GM21723 (cell line): ENCODE measurements around the gene PDE8B.

Source experiments
- ATAC-seq: cut with Tn5 transposase; IDR thresholded peaks from one replicate; pipeline ENCODE4 v1.9.1; 2021; ENCODE audit warnings: mild to moderate bottlenecking, moderate library complexity; ENCODE audit not compliant: unreplicated experiment

The PDE8B gene

DNA sequence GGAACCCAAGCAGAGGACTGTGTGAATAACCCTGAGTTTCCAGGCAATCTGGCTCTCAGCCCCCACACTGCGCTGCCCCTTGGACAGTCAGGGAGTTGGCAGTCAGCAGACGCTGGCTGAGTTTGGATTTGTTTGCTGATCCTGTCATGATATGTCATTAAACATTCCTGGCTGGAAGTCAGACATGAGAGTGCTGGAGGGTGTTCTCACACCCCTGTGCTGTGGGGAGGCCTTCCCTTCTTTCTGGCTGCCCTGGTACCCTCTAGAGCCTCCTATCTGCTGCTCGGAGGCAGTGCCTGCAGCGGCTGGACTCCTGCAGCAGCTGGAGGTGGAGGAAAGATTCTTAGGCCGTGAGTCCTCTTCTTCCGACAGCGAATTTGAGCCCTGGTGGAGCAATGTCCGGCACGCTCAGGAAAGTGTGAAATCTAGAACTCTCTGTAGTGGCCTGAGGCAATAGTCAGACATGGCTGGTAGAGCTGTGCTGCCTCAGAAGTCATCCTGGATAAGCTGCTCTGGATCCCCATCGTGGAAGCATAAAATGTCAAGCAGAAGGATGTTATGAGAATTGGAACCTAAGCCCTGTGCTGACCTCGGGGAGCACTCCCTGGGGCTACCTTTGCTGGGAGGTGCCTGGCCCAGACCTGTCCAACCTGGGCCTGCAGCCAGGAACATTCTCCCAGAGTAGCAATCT is 72.0 kb downstream of the PDE8B start:
- ATAC-seq = no peak

DNA sequence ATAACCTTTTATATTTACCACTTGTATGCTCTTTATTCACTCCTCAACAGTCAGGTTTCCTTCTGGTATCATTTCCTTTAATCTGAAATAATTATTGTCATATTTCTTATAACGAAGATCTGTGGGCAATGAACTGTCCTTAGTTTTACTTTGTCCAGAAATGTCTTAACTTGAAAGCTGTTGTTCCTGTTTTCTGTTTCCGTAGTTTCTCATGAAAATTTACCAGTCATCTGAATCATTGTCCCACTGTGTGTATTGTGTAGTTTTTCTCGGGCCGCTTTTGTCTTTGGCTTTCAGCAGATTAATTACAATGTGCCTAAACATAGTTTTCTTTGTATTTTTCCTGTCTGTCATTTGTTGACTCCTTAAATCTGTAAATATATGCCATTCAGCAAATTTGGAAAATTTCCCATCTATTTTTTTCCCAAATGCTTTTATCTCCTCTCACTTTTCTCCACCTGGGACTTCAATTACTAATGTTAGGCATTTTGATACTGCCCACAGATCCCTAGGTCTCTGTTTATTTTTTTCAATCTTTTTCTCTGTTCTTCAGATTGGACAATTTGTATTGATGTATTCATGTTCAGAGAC is 74.9 kb downstream of the PDE8B start:
- ATAC-seq = no peak

DNA sequence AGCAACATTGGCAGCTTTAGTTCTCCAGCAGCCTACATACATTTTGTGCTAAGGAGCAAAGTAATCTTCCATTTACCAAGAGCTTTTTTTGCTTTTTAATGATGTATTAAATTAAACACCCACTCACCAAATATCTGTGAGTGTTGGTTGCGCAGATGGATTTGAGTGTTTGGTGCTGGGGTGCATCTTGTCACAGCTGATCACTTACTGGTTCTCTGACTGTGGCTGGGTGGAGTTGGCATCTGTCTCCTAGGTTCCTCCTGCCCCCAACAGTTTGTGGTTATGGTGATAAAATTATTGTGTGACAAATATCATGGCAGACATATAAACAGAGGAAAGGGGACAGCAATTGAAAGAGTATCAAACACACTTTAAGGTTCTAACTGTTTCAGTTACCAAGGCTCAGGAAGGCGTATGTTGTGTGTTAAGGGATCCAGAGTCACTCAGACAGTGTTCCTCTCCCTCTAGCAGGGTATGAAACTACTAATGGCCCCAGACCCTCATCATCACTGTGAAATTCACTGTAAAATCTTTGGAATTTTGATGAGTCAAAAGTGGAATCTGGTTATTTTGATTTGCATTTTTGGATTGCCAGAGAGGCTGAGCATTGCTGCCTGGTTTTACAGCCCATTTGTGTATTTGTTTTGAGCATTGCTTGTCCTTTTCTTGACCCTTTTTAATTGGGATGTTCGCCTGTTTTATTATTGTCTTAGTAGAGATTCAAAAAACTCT is 81.7 kb downstream of the PDE8B start:
- no peak for ATAC-seq

DNA sequence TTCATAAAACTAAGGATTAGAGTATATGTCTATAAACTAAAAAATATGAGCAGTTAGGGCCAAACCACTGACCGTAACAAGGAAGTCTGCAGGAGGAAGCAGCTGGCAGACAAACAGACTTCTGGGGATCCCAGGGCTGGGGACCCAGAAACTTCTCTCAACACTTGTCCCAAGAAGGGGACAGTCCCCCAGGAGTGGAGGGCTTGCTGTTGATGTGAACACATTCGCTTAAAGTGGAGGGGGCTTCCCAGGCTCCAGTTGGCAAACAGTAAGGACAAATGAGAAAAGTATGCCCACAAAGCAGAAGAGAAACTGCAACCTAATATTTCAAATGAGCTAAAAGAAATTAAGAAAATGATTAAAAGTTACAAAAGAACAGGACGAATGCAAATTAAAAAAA is 83.7 kb downstream of the PDE8B start:
- no peak for ATAC-seq

DNA sequence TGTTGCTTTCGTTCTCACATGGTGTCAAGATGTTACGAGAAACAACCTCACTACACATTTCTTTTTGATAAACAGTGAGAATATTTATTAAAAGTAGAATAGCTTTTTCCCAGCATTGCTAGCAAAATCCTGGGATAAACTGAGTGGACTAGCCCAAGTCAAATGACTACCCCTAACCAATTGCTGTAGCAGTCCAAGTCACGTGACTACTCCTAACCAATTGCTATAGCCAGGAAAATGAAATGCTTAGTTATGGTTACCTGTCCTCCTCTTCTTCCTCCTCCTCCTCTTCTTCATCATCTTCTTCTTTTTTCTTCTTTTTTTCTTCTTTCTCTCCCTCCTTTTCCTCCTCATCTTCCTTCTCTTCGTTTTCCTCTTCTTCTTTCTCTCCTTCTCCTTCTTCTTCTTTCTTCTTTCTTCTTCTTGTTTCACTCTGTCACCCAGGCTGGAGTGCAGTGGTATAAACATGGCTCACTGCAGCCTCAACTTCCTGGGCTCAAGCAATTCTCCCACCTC is 85.4 kb downstream of the PDE8B start:
- ATAC-seq = no peak

DNA sequence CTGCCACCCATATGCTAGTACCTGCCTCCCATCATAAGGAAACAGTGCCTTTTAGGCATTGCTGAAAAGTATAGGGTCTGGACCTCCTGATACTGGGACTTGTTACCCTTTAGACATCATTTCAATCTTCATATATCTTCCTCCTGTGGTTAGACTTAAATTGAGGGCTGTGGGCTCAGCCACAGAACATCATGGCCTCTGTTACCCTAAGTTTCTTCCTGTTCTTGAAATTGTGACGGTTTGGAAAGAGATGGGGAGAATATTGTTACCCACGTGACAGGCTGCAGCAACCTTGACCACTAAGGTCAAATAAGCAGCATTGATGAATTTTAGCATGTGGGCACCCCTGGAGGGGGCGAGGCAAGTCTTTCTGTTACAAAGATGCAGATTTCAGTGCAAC is 87.7 kb downstream of the PDE8B start:
- no peak for ATAC-seq

DNA sequence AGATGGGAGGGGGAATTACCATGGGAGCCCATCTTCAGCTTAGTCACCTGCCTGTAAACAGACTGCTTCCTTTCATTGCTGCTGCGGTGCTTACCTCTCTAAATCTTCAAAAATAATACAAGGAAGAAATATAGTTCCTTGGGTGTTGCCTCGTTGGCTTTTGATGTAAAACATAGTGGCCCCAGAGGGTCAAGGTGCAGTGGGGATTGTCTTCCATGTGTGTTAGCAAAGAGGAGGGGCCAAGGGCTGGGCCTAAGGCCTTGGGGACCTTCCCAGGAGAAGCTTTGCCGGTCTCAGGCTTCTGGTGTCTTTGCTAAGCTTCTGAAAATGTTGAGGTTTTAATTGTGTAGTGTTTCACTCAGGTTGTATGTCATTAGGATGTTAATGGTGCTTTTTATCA is 90.0 kb downstream of the PDE8B start:
- no peak for ATAC-seq

DNA sequence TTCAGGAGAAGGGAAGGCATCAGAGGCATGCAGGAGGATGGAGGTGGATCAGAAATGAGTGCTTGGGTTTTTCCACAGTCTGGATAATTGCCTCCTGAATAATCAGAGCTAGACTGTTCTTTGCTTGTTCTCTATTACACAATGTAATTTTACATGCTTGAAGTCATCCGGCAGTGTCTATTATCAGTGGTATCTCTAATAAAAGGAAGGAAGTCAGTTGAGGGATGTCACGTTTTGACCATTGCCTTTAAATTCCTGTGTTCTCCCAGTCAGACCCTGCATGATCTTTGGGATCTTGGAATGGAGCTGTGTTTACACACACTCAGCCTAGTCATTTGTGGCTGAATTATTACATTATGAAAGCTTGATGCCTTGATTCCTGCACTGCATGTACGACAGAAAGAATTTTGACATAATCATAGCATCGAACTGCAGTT is 91.0 kb downstream of the PDE8B start:
- ATAC-seq = no peak

DNA sequence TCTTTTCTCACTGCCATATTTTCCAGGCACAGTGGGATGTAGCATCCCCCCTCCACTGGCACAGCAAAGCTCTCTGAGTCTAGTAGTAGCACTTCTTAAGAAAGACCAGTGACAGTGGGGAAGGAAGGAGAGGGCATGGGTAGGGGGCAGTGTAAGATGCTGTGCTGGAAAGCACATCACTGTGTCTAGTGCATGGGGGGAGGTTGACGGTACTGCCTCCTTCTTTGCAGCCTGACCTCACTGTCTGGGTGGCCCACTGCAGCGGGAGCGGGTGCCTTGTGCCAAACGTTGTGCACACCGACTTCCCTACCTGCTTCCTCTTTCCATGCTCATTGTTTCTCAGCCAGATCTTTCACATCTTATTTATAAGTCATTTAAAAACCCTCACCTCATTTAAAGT is 91.8 kb downstream of the PDE8B start:
- no peak for ATAC-seq

DNA sequence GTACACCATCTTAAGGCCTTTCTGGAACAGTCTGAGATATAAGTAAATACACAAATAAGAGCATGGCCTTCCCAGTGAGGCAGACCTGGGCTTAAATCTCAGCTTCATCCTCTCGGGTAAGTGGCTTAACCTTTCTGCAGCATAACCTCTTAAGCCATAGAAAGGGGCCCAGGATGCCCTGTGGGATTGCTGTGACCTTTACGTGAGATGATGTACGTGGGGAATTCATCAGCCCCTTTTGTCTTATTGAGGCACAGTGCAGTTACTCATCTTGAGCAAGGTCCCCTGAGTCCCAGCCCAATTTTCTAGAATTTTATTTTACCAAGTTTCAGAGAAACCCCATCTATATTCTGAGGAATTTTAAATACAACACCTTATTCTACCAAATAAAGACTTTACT is 92.2 kb downstream of the PDE8B start:
- no peak for ATAC-seq

DNA sequence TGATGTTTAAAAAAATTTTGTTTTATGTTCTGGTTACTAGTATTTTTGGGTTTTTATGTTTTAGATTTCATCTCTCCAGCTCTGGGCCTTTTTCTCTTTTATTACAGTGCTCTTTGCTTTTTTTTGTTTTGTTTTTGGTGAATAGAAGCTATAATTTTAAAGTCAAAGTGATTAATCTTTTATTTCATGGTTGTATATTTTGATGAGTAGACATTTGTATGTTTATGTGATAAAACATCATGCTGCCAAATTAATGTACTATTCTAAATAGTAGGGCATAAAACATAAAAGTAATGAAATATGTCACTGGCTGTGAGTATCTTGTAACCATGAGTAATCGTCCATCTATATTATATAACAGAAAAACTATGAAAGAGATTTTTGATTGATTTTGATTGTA is 93.9 kb downstream of the PDE8B start:
- no peak for ATAC-seq

DNA sequence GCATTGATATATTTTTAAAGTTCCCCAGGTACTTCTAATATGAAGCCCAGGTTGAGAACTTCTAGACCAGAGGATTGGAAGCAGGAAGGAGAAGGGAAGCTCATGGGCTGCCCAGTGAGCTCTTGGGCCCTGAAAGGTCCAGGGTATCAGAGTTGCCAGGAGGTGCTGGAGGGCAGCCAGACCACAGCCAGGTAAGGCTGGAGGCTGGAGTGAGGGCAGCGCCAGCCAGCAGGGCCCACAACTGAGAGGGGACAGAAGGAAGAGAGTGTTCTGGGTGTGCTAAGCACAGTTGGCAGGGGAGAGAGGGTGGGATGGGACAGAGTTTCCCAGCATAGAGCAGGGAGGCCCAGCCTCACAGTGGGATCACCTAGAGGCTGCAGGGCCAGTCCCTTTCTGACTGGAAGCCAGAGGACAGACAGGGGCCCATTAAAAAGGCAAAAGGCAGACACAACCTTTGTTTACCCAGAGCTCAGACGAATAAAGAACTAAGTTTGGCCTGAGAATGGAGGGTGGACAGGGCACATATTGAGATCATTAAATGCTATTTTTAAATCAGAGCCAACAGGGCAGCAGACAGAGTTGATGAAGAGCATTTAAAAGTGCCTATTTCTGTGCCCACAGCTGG is 94.9 kb downstream of the PDE8B start:
- ATAC-seq = no peak

DNA sequence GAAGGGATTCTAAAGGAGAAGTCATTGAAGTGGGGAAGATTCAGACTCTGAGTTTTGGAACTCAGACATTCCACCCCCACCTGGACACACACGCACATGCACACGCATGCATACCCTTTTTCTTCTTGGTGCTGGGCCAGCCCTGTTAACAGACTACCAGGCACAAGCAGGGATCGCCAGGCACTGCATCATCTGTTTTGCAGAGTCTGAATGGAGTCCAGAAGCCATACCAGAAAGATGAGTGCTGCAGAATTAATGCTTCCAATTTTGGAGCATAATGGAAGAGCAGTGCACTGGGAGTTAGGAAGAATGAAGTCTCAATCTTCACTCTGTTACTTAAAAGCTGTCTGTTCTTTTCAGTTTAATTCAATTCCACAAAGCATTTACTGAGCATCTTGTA is 95.5 kb downstream of the PDE8B start:
- ATAC-seq = no peak

DNA sequence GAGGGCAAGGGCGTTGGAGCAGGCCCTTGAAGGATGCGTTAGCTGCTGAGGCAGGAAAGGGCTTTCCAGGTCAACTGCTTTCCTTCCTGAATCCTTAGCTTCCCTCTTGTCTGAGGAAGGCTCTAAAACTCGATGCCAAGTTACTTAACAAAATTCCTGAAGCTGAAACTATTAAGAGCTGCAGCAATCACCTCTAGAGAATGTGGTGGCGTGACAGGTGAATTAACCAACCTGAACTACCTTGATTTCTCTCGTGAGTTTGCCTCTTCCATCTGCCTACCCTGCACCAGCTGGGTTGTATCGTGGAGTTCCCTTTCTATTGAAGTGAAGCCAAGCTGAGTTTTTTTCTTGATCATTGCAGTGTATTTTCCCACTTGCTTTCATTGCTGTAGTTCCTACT is 96.1 kb downstream of the PDE8B start:
- no peak for ATAC-seq

DNA sequence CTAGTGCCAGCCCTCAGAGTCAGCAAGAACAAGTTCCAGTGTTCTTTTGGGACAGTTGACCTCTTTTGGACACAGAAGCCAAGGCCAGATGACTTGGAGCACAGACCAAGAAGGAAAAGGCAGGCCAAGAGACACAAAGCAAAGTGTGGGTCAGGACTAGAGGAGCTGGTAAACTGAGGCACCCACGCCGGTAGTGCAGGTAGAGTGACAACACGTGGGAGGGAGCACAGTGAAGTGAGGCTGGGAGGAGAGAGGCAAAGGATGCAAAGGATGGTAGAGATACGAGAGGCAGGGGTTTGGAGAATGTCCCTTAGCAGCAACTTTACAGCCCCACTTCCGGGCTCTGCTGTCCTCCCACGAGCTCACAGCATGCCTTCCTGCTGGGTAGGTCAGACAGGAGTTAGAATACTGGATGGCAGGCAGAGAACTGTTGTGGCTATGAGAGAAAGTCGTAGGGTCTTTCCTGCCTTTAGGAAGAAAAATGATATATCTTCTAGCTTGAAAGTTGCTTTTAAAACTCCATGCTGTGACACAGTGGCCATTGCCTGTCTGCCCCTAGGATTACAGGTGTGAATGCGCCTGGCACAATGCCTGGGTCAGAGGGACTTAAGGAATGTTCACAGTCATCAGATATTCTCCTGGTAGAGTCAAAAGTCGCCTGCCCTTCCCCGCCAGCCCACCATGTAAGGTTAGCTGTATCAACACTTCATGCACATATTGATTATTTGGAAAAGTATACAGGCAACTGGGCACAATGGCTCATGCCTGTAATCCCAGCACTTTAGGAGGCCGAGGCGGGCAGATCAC is 97.9 kb downstream of the PDE8B start:
- ATAC-seq = no peak

DNA sequence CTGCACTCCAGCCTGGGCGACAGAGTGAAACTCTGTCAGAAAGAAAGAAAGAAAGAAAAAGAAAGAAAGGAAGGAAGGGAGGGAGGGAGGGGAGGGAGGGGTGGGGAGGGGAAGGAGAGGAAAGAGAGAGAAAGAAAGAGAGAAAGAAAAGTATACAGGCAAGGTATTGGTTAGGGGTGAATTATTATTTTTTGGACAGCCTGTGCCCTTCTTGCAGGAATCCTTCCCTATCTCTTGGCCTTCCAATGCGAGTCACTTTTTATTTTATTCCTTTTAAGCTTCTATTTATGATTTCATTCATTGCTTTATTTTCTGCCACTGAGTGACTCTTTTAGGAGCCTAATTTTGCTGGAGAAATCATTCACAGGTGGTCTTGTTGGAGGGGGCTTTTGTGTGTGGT is 98.7 kb downstream of the PDE8B start:
- no peak for ATAC-seq

DNA sequence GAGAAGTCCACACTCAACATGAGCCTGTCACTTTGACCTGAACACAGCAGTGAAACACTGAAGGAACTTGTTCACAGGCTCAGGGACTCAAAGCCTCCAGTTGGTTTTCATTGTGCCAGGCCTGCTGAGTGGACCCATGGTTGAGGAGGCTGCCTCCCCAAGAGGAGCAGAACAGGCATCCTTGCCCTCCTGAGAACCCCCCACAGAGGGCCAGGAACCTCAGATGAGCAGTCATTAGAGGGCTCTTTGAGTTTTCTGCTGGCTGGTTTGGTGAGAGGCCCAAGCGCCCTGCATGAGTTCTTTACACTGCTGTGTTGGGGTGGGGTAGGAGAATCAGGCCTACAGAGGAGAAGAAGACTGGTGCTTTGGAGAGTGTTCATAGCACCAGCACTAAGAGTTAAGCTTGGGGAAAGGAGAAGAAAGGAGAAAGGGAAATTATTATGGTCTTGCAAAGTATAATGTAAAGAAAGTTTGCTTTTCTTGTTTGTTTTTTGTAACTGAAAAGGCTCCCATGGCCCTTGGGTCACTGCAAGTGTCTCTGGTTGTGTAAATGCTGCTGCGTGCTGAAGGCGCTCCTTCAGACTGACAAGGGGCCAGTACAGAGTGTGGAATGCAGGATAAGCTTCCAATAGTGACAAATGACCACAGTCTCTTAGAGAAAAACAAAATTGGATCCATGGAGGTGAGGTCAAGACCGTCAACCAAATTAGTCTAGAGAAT is 100.2 kb downstream of the PDE8B start:
- no peak for ATAC-seq

DNA sequence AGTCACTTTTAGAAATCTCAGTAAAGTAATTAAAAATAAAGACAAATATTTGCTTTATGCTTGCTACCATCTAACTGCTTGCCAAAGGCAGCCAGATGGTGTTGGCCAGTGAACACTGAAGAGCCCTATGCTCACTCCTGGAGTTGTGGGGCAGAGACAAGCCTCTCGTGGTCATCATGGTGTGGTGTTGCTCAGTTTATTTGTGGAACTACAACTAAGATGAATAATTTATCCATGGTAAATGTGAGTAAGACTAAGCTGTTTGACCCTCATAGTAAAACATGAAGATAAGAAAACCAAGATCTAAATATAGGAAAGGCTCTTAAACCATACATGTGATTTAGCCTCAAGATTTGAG is 100.7 kb downstream of the PDE8B start:
- ATAC-seq = no peak

DNA sequence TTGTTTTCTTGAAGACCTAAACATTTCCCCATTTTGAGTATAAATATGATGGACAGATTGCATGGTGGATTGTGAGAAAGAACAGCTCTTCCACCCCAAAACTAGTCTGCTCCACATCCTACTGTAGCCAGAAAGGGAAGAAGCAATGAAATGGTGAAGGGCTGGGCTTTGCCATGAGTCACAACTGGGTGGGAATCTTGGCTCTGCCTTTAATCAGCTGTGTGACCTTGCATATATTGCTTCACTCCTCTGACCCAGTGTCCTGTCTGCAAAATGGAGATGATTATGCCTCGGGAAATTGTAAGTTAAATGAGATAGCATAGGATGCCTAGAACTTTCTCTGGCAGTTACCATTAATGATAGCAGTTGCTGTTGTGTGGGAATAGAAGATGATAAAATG is 101.9 kb downstream of the PDE8B start:
- ATAC-seq = no peak
